DND-41 (cell line): ENCODE results near the gene BCO2.
A peak's percentile ranks its signal among the peaks of the same experiment; 100 is the strongest.

ENCODE experiments used
- EZH2 ChIP-seq: IDR thresholded peaks from 3 replicates; pipeline ENCODE4 v1.6.1; 2012; ENCODE audit warnings: borderline replicate concordance, low read depth, mild to moderate bottlenecking, moderate library complexity, low read length, inconsistent platforms; ENCODE audit not compliant: severe bottlenecking
- TF ChIP-seq, protein P1 (sequence below): IDR thresholded peaks from 2 replicates; pipeline ENCODE4 v1.5.1; 2012; ENCODE audit warnings: borderline replicate concordance, low read length, moderate library complexity, mild to moderate bottlenecking; ENCODE audit not compliant: poor library complexity, severe bottlenecking; ENCODE audit errors: extremely low read depth

DNA sequence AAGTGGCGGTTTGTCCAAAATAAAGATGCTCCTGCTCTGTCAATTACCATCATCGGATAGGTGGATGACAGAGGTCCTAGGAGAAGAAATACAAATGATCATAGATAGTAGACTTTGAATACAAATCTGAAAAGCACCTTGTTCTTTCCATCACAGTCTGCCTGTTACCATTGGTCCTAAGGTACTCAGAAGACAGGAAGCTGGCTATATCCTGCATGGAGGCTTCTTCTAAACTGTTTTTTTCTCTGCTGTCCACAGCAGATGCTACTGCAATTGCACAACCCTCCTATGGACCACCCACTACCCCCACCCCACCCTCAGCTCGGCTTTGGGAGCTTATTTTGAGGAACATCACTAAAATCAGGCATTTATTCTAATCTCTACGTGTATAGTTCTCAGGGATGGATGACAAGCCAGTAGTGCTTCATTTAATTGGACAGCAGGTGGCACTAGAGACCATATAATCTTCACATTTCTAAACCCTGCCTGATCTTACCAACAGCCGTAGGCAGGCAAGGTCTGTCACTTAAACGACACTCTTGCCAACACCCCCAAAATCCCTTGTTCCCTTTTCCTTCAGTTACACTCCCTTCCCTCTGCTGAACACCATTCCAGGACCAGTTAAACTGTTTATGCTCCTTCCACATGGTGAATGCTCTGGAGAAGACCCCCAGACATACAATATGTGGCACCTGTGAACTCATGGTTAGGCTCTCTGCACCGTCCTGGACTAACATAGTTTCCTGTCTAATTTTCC lies 44.3 kb downstream of the BCO2 start:
- TF ChIP-seq, protein P1, sequence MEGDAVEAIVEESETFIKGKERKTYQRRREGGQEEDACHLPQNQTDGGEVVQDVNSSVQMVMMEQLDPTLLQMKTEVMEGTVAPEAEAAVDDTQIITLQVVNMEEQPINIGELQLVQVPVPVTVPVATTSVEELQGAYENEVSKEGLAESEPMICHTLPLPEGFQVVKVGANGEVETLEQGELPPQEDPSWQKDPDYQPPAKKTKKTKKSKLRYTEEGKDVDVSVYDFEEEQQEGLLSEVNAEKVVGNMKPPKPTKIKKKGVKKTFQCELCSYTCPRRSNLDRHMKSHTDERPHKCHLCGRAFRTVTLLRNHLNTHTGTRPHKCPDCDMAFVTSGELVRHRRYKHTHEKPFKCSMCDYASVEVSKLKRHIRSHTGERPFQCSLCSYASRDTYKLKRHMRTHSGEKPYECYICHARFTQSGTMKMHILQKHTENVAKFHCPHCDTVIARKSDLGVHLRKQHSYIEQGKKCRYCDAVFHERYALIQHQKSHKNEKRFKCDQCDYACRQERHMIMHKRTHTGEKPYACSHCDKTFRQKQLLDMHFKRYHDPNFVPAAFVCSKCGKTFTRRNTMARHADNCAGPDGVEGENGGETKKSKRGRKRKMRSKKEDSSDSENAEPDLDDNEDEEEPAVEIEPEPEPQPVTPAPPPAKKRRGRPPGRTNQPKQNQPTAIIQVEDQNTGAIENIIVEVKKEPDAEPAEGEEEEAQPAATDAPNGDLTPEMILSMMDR = peak; percentile 94
- TF ChIP-seq EZH2 = no peak
